ENCODE results near the gene BARX1.
"Not testable (repeated sequence)": the region's sequence is repeated elsewhere in the genome, so short reads cannot be mapped to it uniquely, and the experiment has no call there.

Gene BARX1

DNA sequence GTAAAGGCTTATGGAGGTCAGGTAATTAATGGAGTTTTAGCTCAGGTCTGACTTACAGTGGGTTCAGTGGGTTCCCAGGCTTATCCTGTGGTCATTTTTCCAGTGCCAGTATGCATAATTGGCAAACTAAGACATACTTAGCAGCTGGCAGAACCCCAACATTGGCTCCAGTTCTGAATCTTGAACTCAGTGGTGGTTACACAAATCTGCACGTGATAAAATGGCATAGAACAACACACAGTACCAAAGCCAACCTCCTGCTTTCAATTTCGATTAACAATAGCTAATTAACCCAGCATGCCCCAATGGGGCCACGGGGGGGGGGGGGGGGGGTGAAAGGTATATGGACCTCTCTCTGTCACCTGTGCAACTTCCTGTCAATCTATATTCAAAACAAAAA is 19.0 kb upstream of the BARX1 start:
- TF ChIP-seq PPARA (CRISPR knock-in tag; IDR thresholded peaks at IDR 0.05; ENCODE audit: borderline replicate concordance) (no peak), ZFP3 (CRISPR knock-in tag; IDR thresholded peaks at IDR 0.05) (no peak), OSR1 (CRISPR knock-in tag; IDR thresholded peaks at IDR 0.05) (no peak), TOX (CRISPR knock-in tag; IDR thresholded peaks at IDR 0.05; ENCODE audit: borderline replicate concordance) (no peak), BACH2 (CRISPR knock-in tag; IDR thresholded peaks at IDR 0.05; ENCODE audit: borderline replicate concordance) (no peak), ZNF8 (CRISPR knock-in tag; IDR thresholded peaks at IDR 0.05) (no peak), ZNF70 (CRISPR knock-in tag; IDR thresholded peaks at IDR 0.05) (no peak)
- TF ChIP-seq, protein P1, sequence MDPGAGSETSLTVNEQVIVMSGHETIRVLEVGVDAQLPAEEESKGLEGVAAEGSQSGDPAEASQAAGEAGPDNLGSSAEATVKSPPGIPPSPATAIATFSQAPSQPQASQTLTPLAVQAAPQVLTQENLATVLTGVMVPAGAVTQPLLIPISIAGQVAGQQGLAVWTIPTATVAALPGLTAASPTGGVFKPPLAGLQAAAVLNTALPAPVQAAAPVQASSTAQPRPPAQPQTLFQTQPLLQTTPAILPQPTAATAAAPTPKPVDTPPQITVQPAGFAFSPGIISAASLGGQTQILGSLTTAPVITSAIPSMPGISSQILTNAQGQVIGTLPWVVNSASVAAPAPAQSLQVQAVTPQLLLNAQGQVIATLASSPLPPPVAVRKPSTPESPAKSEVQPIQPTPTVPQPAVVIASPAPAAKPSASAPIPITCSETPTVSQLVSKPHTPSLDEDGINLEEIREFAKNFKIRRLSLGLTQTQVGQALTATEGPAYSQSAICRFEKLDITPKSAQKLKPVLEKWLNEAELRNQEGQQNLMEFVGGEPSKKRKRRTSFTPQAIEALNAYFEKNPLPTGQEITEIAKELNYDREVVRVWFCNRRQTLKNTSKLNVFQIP (CRISPR knock-in tag; IDR thresholded peaks at IDR 0.05; ENCODE audit: borderline replicate concordance, low read depth) = no peak

DNA sequence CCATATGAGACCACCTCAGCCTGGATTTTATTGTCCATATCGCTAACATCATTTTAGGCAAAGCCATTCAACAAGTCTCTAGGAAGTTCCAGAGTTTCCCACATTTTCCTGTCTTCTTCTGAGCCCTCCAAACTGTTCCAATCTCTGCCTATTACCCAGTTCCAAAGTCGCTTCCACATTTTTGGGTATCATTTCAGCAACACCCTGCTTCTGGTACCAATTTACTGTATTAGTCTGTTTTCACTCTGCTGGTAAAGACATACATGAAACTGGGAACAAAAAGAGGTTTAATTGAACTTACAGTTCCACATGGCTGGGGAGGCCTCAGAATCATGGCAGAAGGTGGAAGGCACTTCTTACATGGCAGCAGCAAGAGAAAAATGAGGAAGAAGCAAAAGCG is 17.5 kb upstream of the BARX1 start:
- not testable (repeated sequence) for ATAC-seq

More for the DNA sequence above, 19.0 kb upstream of the BARX1 start:
- ATAC-seq = no peak

DNA sequence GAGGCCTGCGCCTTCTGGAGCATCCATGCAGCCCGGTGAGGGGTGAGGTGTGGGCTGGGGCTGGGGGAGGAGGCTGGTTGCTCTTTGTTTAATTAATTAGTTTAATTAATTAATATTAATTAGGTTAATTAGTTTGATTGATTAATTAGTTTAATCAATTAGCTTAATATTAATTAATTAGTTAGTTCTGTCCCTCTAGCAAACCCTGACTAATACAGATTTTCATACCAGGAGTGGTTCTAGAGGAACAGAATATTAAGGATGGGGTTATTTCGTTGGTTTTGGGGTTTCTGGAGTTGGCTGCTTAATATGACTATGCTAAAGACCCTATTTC is 14.1 kb upstream of the BARX1 start:
- no peak for ATAC-seq
- TF ChIP-seq, protein P2, sequence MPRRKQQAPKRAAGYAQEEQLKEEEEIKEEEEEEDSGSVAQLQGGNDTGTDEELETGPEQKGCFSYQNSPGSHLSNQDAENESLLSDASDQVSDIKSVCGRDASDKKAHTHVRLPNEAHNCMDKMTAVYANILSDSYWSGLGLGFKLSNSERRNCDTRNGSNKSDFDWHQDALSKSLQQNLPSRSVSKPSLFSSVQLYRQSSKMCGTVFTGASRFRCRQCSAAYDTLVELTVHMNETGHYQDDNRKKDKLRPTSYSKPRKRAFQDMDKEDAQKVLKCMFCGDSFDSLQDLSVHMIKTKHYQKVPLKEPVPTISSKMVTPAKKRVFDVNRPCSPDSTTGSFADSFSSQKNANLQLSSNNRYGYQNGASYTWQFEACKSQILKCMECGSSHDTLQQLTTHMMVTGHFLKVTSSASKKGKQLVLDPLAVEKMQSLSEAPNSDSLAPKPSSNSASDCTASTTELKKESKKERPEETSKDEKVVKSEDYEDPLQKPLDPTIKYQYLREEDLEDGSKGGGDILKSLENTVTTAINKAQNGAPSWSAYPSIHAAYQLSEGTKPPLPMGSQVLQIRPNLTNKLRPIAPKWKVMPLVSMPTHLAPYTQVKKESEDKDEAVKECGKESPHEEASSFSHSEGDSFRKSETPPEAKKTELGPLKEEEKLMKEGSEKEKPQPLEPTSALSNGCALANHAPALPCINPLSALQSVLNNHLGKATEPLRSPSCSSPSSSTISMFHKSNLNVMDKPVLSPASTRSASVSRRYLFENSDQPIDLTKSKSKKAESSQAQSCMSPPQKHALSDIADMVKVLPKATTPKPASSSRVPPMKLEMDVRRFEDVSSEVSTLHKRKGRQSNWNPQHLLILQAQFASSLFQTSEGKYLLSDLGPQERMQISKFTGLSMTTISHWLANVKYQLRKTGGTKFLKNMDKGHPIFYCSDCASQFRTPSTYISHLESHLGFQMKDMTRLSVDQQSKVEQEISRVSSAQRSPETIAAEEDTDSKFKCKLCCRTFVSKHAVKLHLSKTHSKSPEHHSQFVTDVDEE (CRISPR knock-in tag; IDR thresholded peaks at IDR 0.05) = no peak
- TF ChIP-seq, protein P3, sequence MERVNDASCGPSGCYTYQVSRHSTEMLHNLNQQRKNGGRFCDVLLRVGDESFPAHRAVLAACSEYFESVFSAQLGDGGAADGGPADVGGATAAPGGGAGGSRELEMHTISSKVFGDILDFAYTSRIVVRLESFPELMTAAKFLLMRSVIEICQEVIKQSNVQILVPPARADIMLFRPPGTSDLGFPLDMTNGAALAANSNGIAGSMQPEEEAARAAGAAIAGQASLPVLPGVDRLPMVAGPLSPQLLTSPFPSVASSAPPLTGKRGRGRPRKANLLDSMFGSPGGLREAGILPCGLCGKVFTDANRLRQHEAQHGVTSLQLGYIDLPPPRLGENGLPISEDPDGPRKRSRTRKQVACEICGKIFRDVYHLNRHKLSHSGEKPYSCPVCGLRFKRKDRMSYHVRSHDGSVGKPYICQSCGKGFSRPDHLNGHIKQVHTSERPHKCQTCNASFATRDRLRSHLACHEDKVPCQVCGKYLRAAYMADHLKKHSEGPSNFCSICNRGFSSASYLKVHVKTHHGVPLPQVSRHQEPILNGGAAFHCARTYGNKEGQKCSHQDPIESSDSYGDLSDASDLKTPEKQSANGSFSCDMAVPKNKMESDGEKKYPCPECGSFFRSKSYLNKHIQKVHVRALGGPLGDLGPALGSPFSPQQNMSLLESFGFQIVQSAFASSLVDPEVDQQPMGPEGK (CRISPR knock-in tag; IDR thresholded peaks at IDR 0.05; ENCODE audit: borderline replicate concordance) = no peak
- TF ChIP-seq, protein P4, sequence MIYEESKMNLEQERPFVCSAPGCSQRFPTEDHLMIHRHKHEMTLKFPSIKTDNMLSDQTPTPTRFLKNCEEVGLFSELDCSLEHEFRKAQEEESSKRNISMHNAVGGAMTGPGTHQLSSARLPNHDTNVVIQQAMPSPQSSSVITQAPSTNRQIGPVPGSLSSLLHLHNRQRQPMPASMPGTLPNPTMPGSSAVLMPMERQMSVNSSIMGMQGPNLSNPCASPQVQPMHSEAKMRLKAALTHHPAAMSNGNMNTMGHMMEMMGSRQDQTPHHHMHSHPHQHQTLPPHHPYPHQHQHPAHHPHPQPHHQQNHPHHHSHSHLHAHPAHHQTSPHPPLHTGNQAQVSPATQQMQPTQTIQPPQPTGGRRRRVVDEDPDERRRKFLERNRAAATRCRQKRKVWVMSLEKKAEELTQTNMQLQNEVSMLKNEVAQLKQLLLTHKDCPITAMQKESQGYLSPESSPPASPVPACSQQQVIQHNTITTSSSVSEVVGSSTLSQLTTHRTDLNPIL (CRISPR knock-in tag; IDR thresholded peaks at IDR 0.05; ENCODE audit: low read depth) = no peak
- TF ChIP-seq CSDC2 (CRISPR knock-in tag; IDR thresholded peaks at IDR 0.05) (no peak), TOX (CRISPR knock-in tag; IDR thresholded peaks at IDR 0.05; ENCODE audit: borderline replicate concordance) (no peak), SNAI2 (CRISPR knock-in tag; IDR thresholded peaks at IDR 0.05) (no peak), PPARA (CRISPR knock-in tag; IDR thresholded peaks at IDR 0.05; ENCODE audit: borderline replicate concordance) (no peak), OSR1 (CRISPR knock-in tag; IDR thresholded peaks at IDR 0.05) (no peak), BACH2 (CRISPR knock-in tag; IDR thresholded peaks at IDR 0.05; ENCODE audit: borderline replicate concordance) (no peak), TCF4 (CRISPR knock-in tag; IDR thresholded peaks at IDR 0.05; ENCODE audit: borderline replicate concordance) (no peak)

DNA sequence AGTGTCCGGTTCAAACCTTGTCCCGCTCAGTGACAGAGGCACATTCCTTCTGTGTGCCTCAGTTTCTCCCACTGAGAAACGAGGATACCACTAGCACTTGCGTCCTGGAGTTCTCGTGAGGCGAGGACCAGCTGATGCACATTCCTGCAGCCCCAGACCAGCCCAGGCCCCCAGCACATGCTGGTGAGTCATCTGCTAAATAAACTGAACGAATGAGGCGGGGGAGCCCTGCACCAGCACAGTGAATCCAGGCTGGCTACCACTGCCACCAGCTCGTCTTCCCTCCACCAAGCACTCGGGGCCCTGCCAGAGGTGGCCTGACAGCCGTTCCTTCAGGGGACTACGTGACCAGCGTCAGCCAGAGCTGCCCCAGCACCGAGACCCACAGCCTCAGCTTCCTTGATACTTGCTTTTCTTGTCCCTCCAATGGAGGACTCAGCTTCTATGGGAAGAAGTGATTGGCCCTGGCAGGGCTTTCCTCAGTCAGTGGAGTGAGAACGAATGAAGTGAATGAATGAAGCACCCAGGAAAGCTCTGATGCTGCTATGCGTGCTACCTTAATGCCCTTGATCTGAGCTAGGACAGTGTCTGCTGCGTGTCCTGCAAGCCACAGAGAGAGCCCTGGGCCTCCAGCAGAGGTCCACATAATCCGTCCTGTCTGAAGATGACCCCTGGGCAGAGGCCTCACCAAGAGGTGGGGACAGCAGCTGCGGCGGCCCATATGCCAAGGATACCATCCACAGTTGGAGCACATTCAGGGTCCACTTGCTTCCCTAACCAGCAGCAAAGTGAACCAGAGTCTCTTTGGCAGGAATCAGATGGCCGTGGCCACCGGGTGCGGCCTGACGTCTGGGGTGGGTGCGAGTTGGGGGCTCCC is 13.5 kb upstream of the BARX1 start:
- TF ChIP-seq OSR1 (CRISPR knock-in tag; IDR thresholded peaks at IDR 0.05) (no peak), SNAI2 (CRISPR knock-in tag; IDR thresholded peaks at IDR 0.05) (no peak), ZFP3 (CRISPR knock-in tag; IDR thresholded peaks at IDR 0.05) (no peak), ISL1 (CRISPR knock-in tag; IDR thresholded peaks at IDR 0.05) (no peak), RARB (CRISPR knock-in tag; IDR thresholded peaks at IDR 0.05) (no peak), CSDC2 (CRISPR knock-in tag; IDR thresholded peaks at IDR 0.05) (no peak), TOX (CRISPR knock-in tag; IDR thresholded peaks at IDR 0.05; ENCODE audit: borderline replicate concordance) (no peak), ZNF70 (CRISPR knock-in tag; IDR thresholded peaks at IDR 0.05) (no peak)
- TF ChIP-seq, protein P1 (CRISPR knock-in tag; IDR thresholded peaks at IDR 0.05; ENCODE audit: borderline replicate concordance, low read depth) = no peak
- TF ChIP-seq, protein P4 (CRISPR knock-in tag; IDR thresholded peaks at IDR 0.05; ENCODE audit: low read depth) = no peak
- TF ChIP-seq, protein P2 (CRISPR knock-in tag; IDR thresholded peaks at IDR 0.05) = no peak
- ATAC-seq = no peak; the same call in 2 of the 3 replicates
